ENCODE data around the gene RAB1B. TPM values are rescaled to one million over a fixed set of nuclear protein-coding genes. Genes with fewer than 3 reads are reported as not detected.

Gene RAB1B
- total RNA-seq, 2 donors from 2014 or later: 116 to 178 TPM

DNA sequence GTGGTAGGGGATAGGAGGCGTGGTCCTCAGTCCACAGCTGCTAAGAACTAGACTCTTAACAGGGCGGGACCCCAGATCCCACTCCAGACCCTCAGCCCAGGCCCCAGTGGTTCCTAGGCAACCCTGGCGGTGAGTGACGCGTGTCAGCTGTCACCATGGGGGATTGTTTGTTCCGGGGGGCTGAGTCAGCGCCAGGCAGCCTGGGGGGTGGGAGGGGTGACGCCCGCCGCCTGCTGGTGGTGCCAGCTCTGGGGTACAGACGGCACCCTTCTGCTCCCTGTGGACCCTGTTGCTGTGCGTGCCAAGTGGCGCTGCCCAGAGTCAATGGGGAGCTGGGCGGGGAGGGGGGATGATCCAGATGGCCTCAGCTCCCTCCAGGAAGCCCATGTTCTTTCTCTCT lies 12.0 kb downstream of the RAB1B start:
- Mint-ChIP-seq H3K27ac (no peak overlapping the region), H3K4me3 (no peak overlapping the region), H3K27me3 (no peaks in the 10 kb centered on the region), H3K9me3 (no peaks in the 10 kb centered on the region), H3K36me3 (ENCODE audit: low read depth) (peaks cover 17% of the 10 kb centered on the region), H3K4me1 (peaks cover 15% of the 10 kb centered on the region)
- no peak for ATAC-seq (replicated peaks)

- H3K9me3 Mint-ChIP-seq: no peaks in the 10 kb centered on the region
- no peak for ATAC-seq (replicated peaks)
- H3K4me1 Mint-ChIP-seq: peaks cover 15% of the 10 kb centered on the region
- H3K36me3 Mint-ChIP-seq (ENCODE audit: low read depth): peaks cover 12% of the 10 kb centered on the region
- H3K27ac Mint-ChIP-seq: peak overlapping the region; percentile 72
- H3K27me3 Mint-ChIP-seq: no peaks in the 10 kb centered on the region
- H3K4me3 Mint-ChIP-seq: peak overlapping the region; percentile 30
Observed at GRCh38 chr11:66281001-66281400, 12.6 kb downstream of the RAB1B start.

DNA sequence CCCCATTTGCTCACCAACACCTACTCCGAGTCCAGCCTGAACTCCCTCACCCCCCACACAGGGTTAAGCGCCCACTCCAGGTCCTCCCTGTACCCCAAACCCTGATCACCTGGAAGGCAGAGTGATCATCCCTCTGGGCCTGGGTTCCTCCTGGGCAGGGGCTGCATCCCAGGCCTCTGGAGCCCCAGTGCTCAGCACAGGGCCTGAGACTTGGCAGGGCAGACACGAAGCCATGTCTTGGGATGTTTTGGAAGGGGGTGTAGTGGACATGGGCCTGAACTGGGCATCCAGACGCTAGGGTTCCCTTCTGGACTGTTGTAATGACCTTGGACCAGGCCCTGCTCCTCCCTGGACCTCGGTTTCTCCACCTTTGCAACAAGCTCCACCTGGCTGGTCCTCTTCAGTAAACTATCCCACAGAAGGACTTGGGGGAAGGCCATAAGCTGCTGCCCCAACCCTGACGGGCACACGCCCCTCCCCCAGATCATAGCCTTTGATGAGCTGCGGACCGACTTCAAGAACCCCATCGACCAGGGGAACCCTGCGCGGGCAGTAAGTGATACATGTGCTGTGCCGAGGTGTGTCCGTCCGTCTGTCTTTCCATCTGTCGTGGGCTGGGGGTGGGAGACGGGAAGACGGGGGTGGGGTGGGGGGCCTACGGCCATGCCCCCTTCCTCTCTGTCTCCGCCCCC lies 13.5 kb downstream of the RAB1B start:
- Mint-ChIP-seq H3K27ac (peak overlapping the region; percentile 72), H3K36me3 (ENCODE audit: low read depth) (peaks cover 3% of the 10 kb centered on the region), H3K9me3 (no peaks in the 10 kb centered on the region), H3K4me1 (peaks cover 15% of the 10 kb centered on the region), H3K27me3 (no peaks in the 10 kb centered on the region), H3K4me3 (peak overlapping the region; percentile 15)
- ATAC-seq (replicated peaks): peak; percentile 8

DNA sequence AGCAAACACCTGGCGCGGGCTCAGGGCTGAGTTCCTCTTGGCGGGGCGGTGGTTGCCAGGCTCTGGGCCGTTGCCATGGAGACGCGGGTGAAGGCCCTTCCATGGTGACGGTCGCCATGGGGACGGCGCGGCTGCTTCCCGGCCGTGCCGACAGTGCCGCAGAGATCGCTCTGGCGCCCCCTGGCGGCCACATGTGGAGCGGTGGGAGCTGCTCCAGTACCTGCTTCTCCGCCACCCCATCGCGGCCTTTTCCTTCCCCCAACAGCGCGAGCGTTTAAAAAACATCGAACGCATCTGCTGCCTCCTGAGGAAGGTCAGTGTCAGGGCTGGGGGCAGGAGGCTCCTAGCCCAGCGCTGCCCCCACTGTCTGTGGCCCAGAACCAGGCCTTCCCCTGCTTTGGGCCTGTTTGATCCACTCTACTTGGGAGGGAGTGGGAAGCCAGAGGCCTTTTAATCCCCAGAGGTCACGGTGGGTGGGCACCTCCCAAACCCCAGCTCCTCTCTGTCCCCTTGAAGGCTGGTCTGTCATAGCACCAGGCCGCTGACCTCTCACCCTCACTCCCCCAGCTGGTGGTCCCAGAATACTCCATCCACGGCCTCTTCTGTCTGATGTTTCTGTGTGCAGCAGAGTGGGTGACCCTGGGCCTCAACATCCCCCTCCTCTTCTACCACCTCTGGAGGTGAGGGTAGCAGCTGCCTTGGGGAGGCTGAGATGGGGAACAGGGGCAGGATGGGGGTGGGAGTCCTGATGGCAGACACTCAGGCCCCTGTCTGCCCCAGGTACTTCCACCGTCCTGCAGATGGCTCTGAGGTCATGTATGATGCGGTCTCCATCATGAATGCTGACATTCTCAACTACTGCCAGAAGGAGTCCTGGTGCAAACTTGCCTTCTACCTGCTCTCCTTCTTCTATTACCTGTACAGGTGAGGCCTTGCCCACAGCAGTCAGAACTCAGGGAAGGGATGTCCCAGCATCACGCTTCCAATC lies 14.3 kb downstream of the RAB1B start:
- H3K36me3 Mint-ChIP-seq (ENCODE audit: low read depth): no peaks in the 10 kb centered on the region
- H3K27ac Mint-ChIP-seq: peak overlapping the region; percentile 72
- peaks cover 15% of the 10 kb centered on the region for H3K4me1 Mint-ChIP-seq
- H3K27me3 Mint-ChIP-seq: no peaks in the 10 kb centered on the region
- no peaks in the 10 kb centered on the region for H3K9me3 Mint-ChIP-seq
- H3K4me3 Mint-ChIP-seq: peak overlapping the region; percentile 15
- peak; percentile 93 for ATAC-seq (replicated peaks)

- Mint-ChIP-seq H3K4me3 (no peak overlapping the region), H3K27me3 (no peaks in the 10 kb centered on the region), H3K9me3 (no peaks in the 10 kb centered on the region), H3K27ac (peak overlapping the region; percentile 72), H3K36me3 (ENCODE audit: low read depth) (no peaks in the 10 kb centered on the region), H3K4me1 (peaks cover 15% of the 10 kb centered on the region)
- no peak for ATAC-seq (replicated peaks)
Observed at GRCh38 chr11:66283461-66284105, 15.1 kb downstream of the RAB1B start.

- peak overlapping the region; percentile 25 for H3K27ac Mint-ChIP-seq
- no peaks in the 10 kb centered on the region for H3K36me3 Mint-ChIP-seq (ENCODE audit: low read depth)
- no peak for ATAC-seq (replicated peaks)
- no peaks in the 10 kb centered on the region for H3K27me3 Mint-ChIP-seq
- H3K9me3 Mint-ChIP-seq: no peaks in the 10 kb centered on the region
- peaks cover 11% of the 10 kb centered on the region for H3K4me1 Mint-ChIP-seq
- no peak overlapping the region for H3K4me3 Mint-ChIP-seq
Observed at GRCh38 chr11:66284526-66285078, 16.2 kb downstream of the RAB1B start.

GRCh38 chr11:66285250-66285947 lies 17.0 kb downstream of the RAB1B start:
- Mint-ChIP-seq H3K9me3 (no peaks in the 10 kb centered on the region), H3K27me3 (no peaks in the 10 kb centered on the region), H3K36me3 (ENCODE audit: low read depth) (no peaks in the 10 kb centered on the region), H3K27ac (no peak overlapping the region), H3K4me1 (peaks cover 12% of the 10 kb centered on the region), H3K4me3 (no peak overlapping the region)
- ATAC-seq (replicated peaks): no peak

DNA sequence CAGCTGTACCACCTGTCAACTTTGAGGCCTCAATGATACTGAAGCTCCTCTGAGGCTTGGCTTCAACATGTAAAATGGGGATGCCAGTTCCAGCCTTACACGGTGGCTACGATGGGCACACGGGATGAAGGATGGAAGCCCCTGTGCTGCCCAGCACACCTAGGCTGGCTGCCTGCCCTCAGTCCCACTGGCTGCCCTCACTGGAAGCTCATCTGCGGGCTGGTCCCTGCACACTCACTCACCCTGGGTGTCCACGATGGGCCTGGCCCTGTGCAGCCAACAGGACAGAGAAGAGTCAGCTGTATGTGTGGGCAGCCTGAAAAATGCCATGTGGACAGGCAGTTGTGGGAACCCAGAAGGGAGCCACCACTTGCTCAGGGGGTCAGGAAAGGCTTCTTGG lies 18.3 kb downstream of the RAB1B start:
- peak overlapping the region; percentile 38 for H3K27ac Mint-ChIP-seq
- peaks cover 13% of the 10 kb centered on the region for H3K4me1 Mint-ChIP-seq

DNA sequence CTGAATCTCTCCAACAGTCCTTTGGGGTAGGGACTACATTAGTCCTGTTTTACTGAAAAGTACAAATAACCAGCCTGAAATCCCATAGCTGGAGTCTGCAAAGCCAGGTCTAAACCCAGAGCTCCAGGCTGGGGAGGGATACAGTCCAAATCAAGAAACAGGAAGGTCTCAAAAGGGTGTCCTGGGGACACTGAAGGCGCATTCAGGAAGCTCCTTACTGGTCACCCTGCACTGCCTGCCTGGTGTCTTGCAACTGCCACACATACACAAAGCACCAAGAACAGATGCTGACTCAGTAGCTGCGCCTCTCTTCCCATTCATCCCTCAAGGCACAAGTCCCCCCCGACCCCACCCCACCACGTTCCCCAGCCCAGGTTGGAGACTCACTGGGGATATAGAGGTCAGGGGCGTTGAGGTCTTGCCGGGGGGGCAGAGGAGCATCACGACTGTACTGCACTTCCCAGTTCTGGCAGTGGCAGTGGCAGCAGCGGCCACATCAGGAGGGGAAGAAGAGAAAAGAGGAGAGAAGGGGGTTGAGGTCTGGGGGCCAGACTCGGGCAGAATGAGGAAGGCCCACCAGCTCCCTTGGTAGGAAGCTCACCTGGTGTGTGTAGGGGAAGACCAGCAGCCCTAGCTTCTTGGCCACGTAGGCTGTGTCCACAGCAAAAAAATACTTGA lies 18.9 kb downstream of the RAB1B start:
- Mint-ChIP-seq H3K4me1 (peaks cover 8% of the 10 kb centered on the region), H3K27ac (peak overlapping the region; percentile 96), H3K4me3 (peak overlapping the region; percentile 92), H3K27me3 (no peaks in the 10 kb centered on the region), H3K36me3 (ENCODE audit: low read depth) (no peaks in the 10 kb centered on the region), H3K9me3 (no peaks in the 10 kb centered on the region)
- ATAC-seq (replicated peaks): no peak

More for the DNA sequence above, 18.3 kb downstream of the RAB1B start:
- no peaks in the 10 kb centered on the region for H3K27me3 Mint-ChIP-seq
- ATAC-seq (replicated peaks): no peak
- peak overlapping the region; percentile 92 for H3K4me3 Mint-ChIP-seq
- H3K36me3 Mint-ChIP-seq (ENCODE audit: low read depth): no peaks in the 10 kb centered on the region
- H3K9me3 Mint-ChIP-seq: no peaks in the 10 kb centered on the region

DNA sequence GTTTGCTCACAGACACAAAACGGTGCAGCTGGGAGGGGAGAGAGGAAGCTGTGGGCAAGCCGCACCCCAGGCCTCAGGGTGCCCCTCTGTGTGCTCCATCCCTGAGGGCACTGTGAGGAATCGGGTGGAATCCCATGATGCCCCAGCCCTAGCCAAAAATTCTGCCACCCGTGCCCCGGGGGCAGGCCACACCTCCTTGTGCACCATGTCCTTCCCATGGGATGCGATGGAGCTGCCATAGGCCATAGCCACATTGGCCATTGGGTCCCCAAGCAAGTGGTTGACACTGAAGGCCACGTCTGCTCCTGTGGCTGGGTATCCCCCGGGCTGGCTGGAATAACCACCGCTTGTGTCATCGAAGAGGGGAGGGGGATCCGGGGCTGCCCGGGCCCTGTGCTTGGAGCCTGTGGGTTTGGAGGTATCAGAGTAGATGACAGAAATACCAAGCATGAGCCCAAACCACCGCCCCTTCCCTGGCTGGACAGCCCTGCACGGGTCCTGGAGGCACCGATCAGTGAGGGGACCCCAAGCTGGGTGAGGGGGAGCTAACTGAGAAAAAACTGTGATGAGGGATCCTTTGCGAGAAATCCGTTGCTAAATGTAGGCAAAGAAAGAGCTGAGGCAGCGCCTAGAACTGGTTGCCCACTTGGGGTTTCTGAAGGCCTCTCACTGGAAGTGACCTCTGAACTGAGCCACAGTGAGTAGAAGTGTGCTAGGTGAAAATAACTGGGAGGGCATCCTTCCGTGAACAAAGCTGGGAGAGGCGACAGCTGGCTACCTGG lies 19.6 kb downstream of the RAB1B start:
- Mint-ChIP-seq H3K4me3 (peak overlapping the region; percentile 92), H3K27ac (peak overlapping the region; percentile 96), H3K36me3 (ENCODE audit: low read depth) (no peaks in the 10 kb centered on the region), H3K4me1 (peaks cover 8% of the 10 kb centered on the region), H3K9me3 (no peaks in the 10 kb centered on the region), H3K27me3 (peaks cover 6% of the 10 kb centered on the region)
- no peak for ATAC-seq (replicated peaks)

DNA sequence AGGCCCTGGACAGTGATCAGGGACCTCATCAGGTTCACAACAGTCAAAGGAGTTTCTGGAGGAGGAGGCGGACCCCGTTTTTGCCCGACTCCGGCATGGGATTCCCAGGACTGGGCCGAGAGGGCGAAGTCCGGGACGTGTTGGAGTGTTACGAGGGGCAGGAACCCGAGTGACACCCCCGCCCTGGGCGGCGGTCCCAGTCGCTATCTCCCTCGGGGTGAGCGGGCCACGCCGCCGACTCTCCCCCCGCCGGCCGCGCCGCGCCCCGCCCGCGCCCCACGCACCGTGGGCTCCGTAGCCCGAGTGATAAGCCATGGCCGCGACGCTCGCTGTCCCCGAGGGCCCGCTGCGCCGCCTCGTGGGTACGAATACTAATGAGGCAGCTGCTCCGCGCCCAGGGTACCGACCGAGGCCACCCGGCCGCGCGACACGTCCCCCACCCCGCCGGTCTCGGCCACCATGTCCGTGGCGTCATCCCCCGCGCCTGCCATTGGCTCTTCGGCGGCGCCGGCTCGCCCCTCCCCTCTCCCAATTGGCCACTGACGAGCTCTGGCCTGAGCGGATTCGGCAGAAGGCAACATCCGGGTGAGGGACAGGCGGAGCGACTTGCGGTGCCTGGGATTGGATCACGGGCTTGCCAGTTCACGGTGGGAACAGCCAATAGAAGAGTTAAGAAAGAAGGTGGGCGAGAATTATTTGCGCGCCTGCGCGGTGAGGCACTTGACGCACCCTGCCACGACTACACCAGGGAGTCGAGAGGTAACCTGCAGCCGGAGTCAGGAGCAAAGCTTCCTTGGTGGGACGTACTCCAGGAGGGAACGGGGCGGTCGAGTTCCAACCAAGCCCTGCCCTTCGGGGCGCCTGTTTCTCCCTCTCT lies 20.5 kb downstream of the RAB1B start, which contains the start of gene YIF1A:
TSS of gene YIF1A (minus strand) at position 473 of the 877 bp plus-strand sequence. CDS start at position 315, 158 bp downstream.
- peak; percentile 96 for ATAC-seq (replicated peaks)
- peak within 1 kb of the TSS; percentile 96 for H3K27ac Mint-ChIP-seq
- H3K27me3 Mint-ChIP-seq: peaks cover 10% of the 10 kb centered on the region
- no peaks in the 10 kb centered on the region for H3K9me3 Mint-ChIP-seq
- peaks cover 8% of the 10 kb centered on the region for H3K4me1 Mint-ChIP-seq
- no peaks in the 10 kb centered on the region for H3K36me3 Mint-ChIP-seq (ENCODE audit: low read depth)
- peak within 1 kb of the TSS; percentile 92 for H3K4me3 Mint-ChIP-seq
